H1 (cell line): ENCODE measurements around the gene MAPRE2. TPM values are rescaled to one million over a fixed set of nuclear protein-coding genes. Genes with fewer than 3 reads are reported as not detected.
A peak's percentile ranks its signal among the peaks of the same experiment; 100 is the strongest.

ENCODE experiments used
- CTCF ChIA-PET: fragments of 300-600 bp; sonication (Branson Sonifier 250); formaldehyde crosslinking; loops from one replicate; lab custom pipeline; 2021; ENCODE audit not compliant: partially characterized antibody; lab: Charles Lee
- POLR2A ChIA-PET: fragments of 300-600 bp; sonication (Branson Sonifier 250); formaldehyde crosslinking; loops from one replicate; lab custom pipeline; 2021; ENCODE audit warnings: inconsistent platforms; ENCODE audit not compliant: partially characterized antibody; lab: Charles Lee
- DNase-seq, 2 experiments: peaks; one replicate each; pipeline versions ENCODE4 v3.0.0 to v3.0.0-alpha.2; 2010 to 2022; ENCODE audit warnings: low spot score in 2 of 2, low read depth in 1 of 2, mixed read lengths in 1 of 2
- FAIRE-seq: peaks from 2 replicates; lab custom pipeline; 2011; peaks lifted over from hg19 to GRCh38; lab: Jason Lieb, UNC
- H2AFZ ChIP-seq: 2 replicates; pipeline ENCODE4 v1.8.1; 2012; ENCODE audit warnings: low read length, inconsistent platforms
- H2AK5ac ChIP-seq: 2 replicates; pipeline ENCODE4 v1.6.1; 2013; ENCODE audit warnings: low read depth, low read length
- H2BK120ac ChIP-seq: replicated peaks from 2 replicates; pipeline ENCODE3; 2013; ENCODE audit warnings: low read depth, low read length, inconsistent platforms
- H2BK12ac ChIP-seq: 2 replicates; pipeline ENCODE4 v1.6.1; 2013; ENCODE audit warnings: low read depth, low read length
- H2BK15ac ChIP-seq: 2 replicates; pipeline ENCODE4 v1.6.1; 2013; ENCODE audit warnings: low read length
- H2BK20ac ChIP-seq: 2 replicates; pipeline ENCODE4 v1.6.1; 2013; ENCODE audit warnings: low read length
- H2BK5ac ChIP-seq: 2 replicates; pipeline ENCODE4 v1.6.1; 2013; ENCODE audit warnings: low read depth, low read length
- H3K14ac ChIP-seq: 2 replicates; pipeline ENCODE4 v1.6.1; 2013; ENCODE audit warnings: inconsistent platforms; ENCODE audit not compliant: insufficient read length
- H3K18ac ChIP-seq: 2 replicates; pipeline ENCODE4 v1.6.1; 2013; ENCODE audit warnings: low read length; ENCODE audit errors: extremely low read depth
- H3K23ac ChIP-seq: 2 replicates; pipeline ENCODE4 v1.6.1; 2013; ENCODE audit warnings: inconsistent platforms; ENCODE audit not compliant: insufficient read length
- H3K23me2 ChIP-seq: 2 replicates; pipeline ENCODE4 v1.6.1; 2013; ENCODE audit warnings: low read depth, low read length
- H3K27ac ChIP-seq: 2 replicates; pipeline ENCODE4 v1.6.1; 2011; ENCODE audit warnings: low read depth, low read length, inconsistent platforms
- H3K27me3 ChIP-seq, 4 experiments: replicated peaks in 1 of 4; 1 replicate in 1 of 4; 2 replicates in 3 of 4; pipeline versions ENCODE4 v1.6.1 to v1.8.1; 2011 to 2013; ENCODE audit warnings: low read length in 3 of 4, mild to moderate bottlenecking in 3 of 4, inconsistent platforms in 2 of 4, mixed read lengths in 2 of 4, moderate library complexity in 1 of 4; ENCODE audit not compliant: control insufficient read depth in 3 of 4, insufficient read depth in 3 of 4; ENCODE audit errors: extremely low read depth in 1 of 4
- H3K36me3 ChIP-seq, 4 experiments: 2 replicates each; pipeline versions ENCODE4 v1.6.1 to v1.8.1; 2011 to 2013; ENCODE audit warnings: mild to moderate bottlenecking in 4 of 4, low read length in 3 of 4, moderate library complexity in 2 of 4, control low read depth in 1 of 4, inconsistent platforms in 1 of 4; ENCODE audit not compliant: insufficient read depth in 4 of 4, control insufficient read depth in 2 of 4
- H3K4ac ChIP-seq: replicated peaks from 2 replicates; pipeline ENCODE3; 2013; ENCODE audit warnings: low read length, low read depth, mixed read lengths, inconsistent platforms; ENCODE audit not compliant: insufficient read length
- H3K4me1 ChIP-seq, 4 experiments: replicated peaks in 1 of 4; 1 replicate in 1 of 4; 2 replicates in 3 of 4; pipeline versions ENCODE4 v1.6.1 to v1.8.1; 2011 to 2013; ENCODE audit warnings: low read length in 3 of 4, inconsistent platforms in 2 of 4, mixed read lengths in 1 of 4; ENCODE audit not compliant: insufficient read depth in 4 of 4, control insufficient read depth in 3 of 4
- H3K4me2 ChIP-seq, 2 experiments: 2 replicates each; pipeline versions ENCODE4 v1.6.1 to v1.8.1; 2011 to 2013; ENCODE audit warnings: low read depth in 2 of 2, low read length in 2 of 2, control low read depth in 1 of 2, inconsistent platforms in 1 of 2, mild to moderate bottlenecking in 1 of 2; ENCODE audit not compliant: insufficient read depth in 1 of 2
- H3K4me3 ChIP-seq, 4 experiments: fragments of 200-600, 300-600 bp in 1 of 4; sonication (generic), shearing (Covaris generic), sonication (Bioruptor Twin) in 1 of 4; 2 replicates each; pipeline versions ENCODE4 v1.5.1 to v1.8.1; 2011 to 2016; ENCODE audit warnings: low read length in 4 of 4, low read depth in 3 of 4, control low read depth in 2 of 4, inconsistent platforms in 2 of 4, mild to moderate bottlenecking in 2 of 4, mixed read lengths in 1 of 4, moderate library complexity in 1 of 4; ENCODE audit not compliant: insufficient read depth in 2 of 4; ENCODE audit errors: extremely low read depth in 1 of 4
- H3K56ac ChIP-seq: replicated peaks from 2 replicates; pipeline ENCODE3; 2013; ENCODE audit warnings: low read depth, mild to moderate bottlenecking, mixed read lengths, low read length, inconsistent platforms; ENCODE audit not compliant: insufficient read length
- H3K79me1 ChIP-seq: 2 replicates; pipeline ENCODE4 v1.6.1; 2013; ENCODE audit warnings: low read depth, low read length, control low read depth
- H3K79me2 ChIP-seq, 2 experiments: 2 replicates each; pipeline versions ENCODE4 v1.6.1 to v1.8.1; 2012 to 2013; ENCODE audit warnings: low read length in 2 of 2, mild to moderate bottlenecking in 2 of 2, inconsistent platforms in 1 of 2; ENCODE audit not compliant: insufficient read depth in 2 of 2, control insufficient read depth in 1 of 2
- H3K9ac ChIP-seq, 4 experiments: replicated peaks in 1 of 4; 1 replicate in 1 of 4; 2 replicates in 3 of 4; pipeline versions ENCODE4 v1.6.1 to v1.8.1; 2011 to 2013; ENCODE audit warnings: low read depth in 3 of 4, low read length in 3 of 4, control low read depth in 2 of 4, mild to moderate bottlenecking in 2 of 4, moderate library complexity in 2 of 4, inconsistent platforms in 1 of 4; ENCODE audit errors: extremely low read depth in 1 of 4
- H3K9me3 ChIP-seq, 2 experiments: 2 replicates each; pipeline versions ENCODE4 v1.6.1 to v1.8.1; 2012 to 2013; ENCODE audit warnings: mild to moderate bottlenecking in 2 of 2, moderate library complexity in 2 of 2, control low read depth in 1 of 2, inconsistent platforms in 1 of 2, low read depth in 1 of 2, low read length in 1 of 2, mixed read lengths in 1 of 2; ENCODE audit not compliant: insufficient read depth in 2 of 2
- H4K20me1 ChIP-seq, 2 experiments: replicated peaks in 1 of 2; 2 replicates each; pipeline versions ENCODE3 to v1.8.1; 2011 to 2013; ENCODE audit warnings: inconsistent platforms in 2 of 2, low read length in 2 of 2, mild to moderate bottlenecking in 1 of 2; ENCODE audit not compliant: insufficient read depth in 2 of 2, control insufficient read depth in 1 of 2
- H4K5ac ChIP-seq: 2 replicates; pipeline ENCODE4 v1.6.1; 2013; ENCODE audit warnings: low read length, low read depth, mixed read lengths, inconsistent platforms; ENCODE audit not compliant: insufficient read length
- H4K8ac ChIP-seq: 2 replicates; pipeline ENCODE4 v1.8.0; 2013; ENCODE audit warnings: mild to moderate bottlenecking, moderate library complexity, low read length, inconsistent platforms; ENCODE audit not compliant: insufficient read depth; ENCODE audit errors: extremely low read depth
- H4K91ac ChIP-seq: replicated peaks from 2 replicates; pipeline ENCODE3; 2013; ENCODE audit warnings: low read length, mixed read lengths, inconsistent platforms; ENCODE audit not compliant: insufficient read length
- CTBP2 ChIP-seq: IDR thresholded peaks from 2 replicates; pipeline ENCODE4 v1.7.0; 2011; ENCODE audit warnings: borderline replicate concordance, mild to moderate bottlenecking, moderate library complexity, mixed read lengths, low read length; ENCODE audit not compliant: insufficient read depth, insufficient read length
- CTCF ChIP-seq, 3 experiments: IDR thresholded peaks; 1 replicate in 2 of 3; 2 replicates in 1 of 3; pipeline versions ENCODE4 v1.5.1 to v1.6.1; 2011; ENCODE audit warnings: low read length in 3 of 3, mild to moderate bottlenecking in 3 of 3, inconsistent platforms in 2 of 3, low read depth in 1 of 3, moderate library complexity in 1 of 3; ENCODE audit not compliant: insufficient read depth in 1 of 3; ENCODE audit errors: control extremely low read depth in 1 of 3
- RAD21 ChIP-seq, 2 experiments: IDR thresholded peaks in 1 of 2; conservative IDR thresholded peaks in 1 of 2; 2 replicates each; pipeline ENCODE4 v1.6.1; 2011; ENCODE audit warnings: low read depth in 2 of 2, low read length in 2 of 2, improper control_type of control experiment in 1 of 2, inconsistent platforms in 1 of 2, mild to moderate bottlenecking in 1 of 2, moderate library complexity in 1 of 2
- WGBS, 2 experiments: shearing (Covaris generic) in 1 of 2; methylation state at CpG; one replicate each; pipeline versions ENCODE4 v1.1.6 to v1.1.7; 2013 to 2015; ENCODE audit warnings: low lambda C conversion rate in 2 of 2, mixed read lengths in 2 of 2, inconsistent platforms in 1 of 2, low coverage in 1 of 2, missing lambda C conversion rate in 1 of 2; ENCODE audit not compliant: insufficient replicate concordance in 2 of 2, insufficient coverage in 1 of 2, insufficient read length in 1 of 2; ENCODE audit errors: extremely low coverage in 1 of 2, missing lambda C conversion rate in 1 of 2; 5-methylcytosine and 5-hydroxymethylcytosine counted together
- polyA plus RNA-seq, 7 experiments: library from polyadenylated mRNA; depleted of rRNA in 3 of 7; stranded (reverse) in 5 of 7; unstranded in 2 of 7; fragments of >200 nt in 5 of 7; fragments of 200-250 nt in 2 of 7; gene quantifications; 1 replicate in 5 of 7; 2 replicates in 1 of 7; 4 replicates in 1 of 7; pipeline versions ENCODE4 v1.2.1 to v1.2.3, GENCODE V29; 2011 to 2013; ENCODE audit warnings: missing spikeins in 2 of 7, mixed read lengths in 2 of 7
- total RNA-seq: library from RNA; stranded (reverse); fragmentation: NEBNext Ultra II Directional; extraction: Animal tissue kit (Norgen Biotek cat#: 25700); gene quantifications from 2 replicates; pipeline ENCODE4 v1.2.1, GENCODE V29; 2021

The MAPRE2 gene
- total and polyA plus RNA-seq, 2 of the 8 experiments (the other 6 are each of a cell fraction or from before 2014, with no cell fraction given), result 32.6 to 33.1 TPM

GRCh38 chr18:35127201-35127600, 86.0 kb downstream of the MAPRE2 start:
- no peaks in the 10 kb centered on the region for H3K79me2 ChIP-seq

More at GRCh38 chr18:35127201-35127600, 86.0 kb downstream of the MAPRE2 start:
- POLR2A ChIA-PET, result interaction anchor here (0.9 kb wide), 1 partner anchor 114 kb away, joined by 3 read pairs; the partner anchor contains the start of gene ZNF397
- no peak overlapping the region for H2BK5ac ChIP-seq
- no peak overlapping the region for H3K4me2 ChIP-seq
- H2BK12ac ChIP-seq, result no peak overlapping the region
- H2AK5ac ChIP-seq, result no peak overlapping the region
- peaks cover 0 to 7% (median 4%) of the 10 kb centered on the region in 4 experiments; a peak in 5 of 7 replicates for H3K4me1 ChIP-seq
- H2AFZ ChIP-seq, result no peak overlapping the region
- H3K27ac ChIP-seq, result no peak overlapping the region
- peaks cover 0 to 5% (median 0%) of the 10 kb centered on the region in 4 experiments; a peak in 3 of 8 replicates for H3K36me3 ChIP-seq
- WGBS, 2 experiments, result 67% methylated on average over 4 of the region's 4 CpGs; no CpG with 5 or more reads in 1 of the 2 experiments
- H3K14ac ChIP-seq, result no peak overlapping the region
- H3K4ac ChIP-seq, result no peak overlapping the region
- H4K20me1 ChIP-seq, result peaks cover 0 to 2% of the 10 kb centered on the region in 2 experiments
- no peaks in the 10 kb centered on the region for H3K9me3 ChIP-seq
- no peak overlapping the region for H2BK120ac ChIP-seq
- TF ChIP-seq CTCF (IDR thresholded peaks at IDR 0.05; ENCODE audit: control extremely low read depth in 1 of 3, insufficient read depth in 1 of 3, low read depth in 1 of 3, low read length in 3 of 3), result peak; percentile 64 to 75 (median 72)
- no peak for TF ChIP-seq CTBP2
- TF ChIP-seq RAD21 (IDR thresholded peaks at IDR 0.05 in 1 of 2, conservative IDR thresholded peaks at IDR 0.05 in 1 of 2; ENCODE audit: low read depth in 2 of 2, low read length in 2 of 2), result peak; percentile 52 to 69
- no peak overlapping the region for H2BK20ac ChIP-seq
- H4K5ac ChIP-seq, result no peak overlapping the region
- H3K4me3 ChIP-seq, result no peak overlapping the region
- H4K8ac ChIP-seq, result no peak overlapping the region
- no peaks in the 10 kb centered on the region for H3K27me3 ChIP-seq
- no peak overlapping the region for H3K56ac ChIP-seq
- H3K18ac ChIP-seq, result no peak overlapping the region
- no peak overlapping the region for H4K91ac ChIP-seq
- no peaks in the 10 kb centered on the region for H3K23me2 ChIP-seq
- H3K79me1 ChIP-seq, result no peaks in the 10 kb centered on the region; the same call in 1 of the 2 replicates
- no peak overlapping the region for H2BK15ac ChIP-seq
- peak; percentile 55 for FAIRE-seq
- H3K9ac ChIP-seq, result no peak overlapping the region
- no peak overlapping the region for H3K23ac ChIP-seq
- CTCF ChIA-PET, result interaction anchor here (0.5 to 6.5 kb wide), 37 partner anchors 9 to 933 kb away, joined by 3 to 80 read pairs (median 4); no protein-coding TSS in a partner anchor
- no peak for DNase-seq
